Caki2 (cell line): ENCODE measurements around the gene CROCC. TPM values are rescaled to one million over a fixed set of nuclear protein-coding genes. Genes with fewer than 3 reads are reported as not detected.
"Not testable (repeated sequence)": the region's sequence is repeated elsewhere in the genome, so short reads cannot be mapped to it uniquely, and the experiment has no call there.

Experiments used
- DNase-seq: peaks from one replicate; pipeline ENCODE4 v3.0.0-alpha.2; 2015; ENCODE audit warnings: low read depth
- in situ Hi-C: cut with HindIII; loops from 2 replicates; pipeline ENCODE4 v1.10.0; 2016; ENCODE audit warnings: low sequenced_read_pairs, low pct_unique_long_range_greater_than_20kb, mixed read lengths
- total RNA-seq: library from RNA; depleted of rRNA; stranded (reverse); fragments of >200 nt; shearing (Covaris generic); gene quantifications from 2 replicates; pipeline ENCODE4 v1.2.3, GENCODE V29; 2014; ENCODE audit warnings: low replicate concordance

Gene CROCC
- total RNA-seq, 1 experiment from 2014 or later, result 8.0 TPM

- DNase-seq, in situ Hi-C loops: not testable (repeated sequence)
These were observed 27.4 kb upstream of the CROCC start for GRCh38 chr1:16894338-16894737.

- DNase-seq, in situ Hi-C loops: not testable (repeated sequence)
These were observed 26.5 kb upstream of the CROCC start for GRCh38 chr1:16895233-16895597.

GRCh38 chr1:16895598-16896315, 26.0 kb upstream of the CROCC start, which contains the start of gene RNU1-2:
Gene RNU1-2, plus strand, starts transcription at chr1:16895980.
- peak; percentile 99 for DNase-seq
- in situ Hi-C loops, result not testable (repeated sequence)

- in situ Hi-C loops, result not testable (repeated sequence)
- DNase-seq, result peak; percentile 87
These were observed 25.2 kb upstream of the CROCC start for GRCh38 chr1:16896316-16897055.

GRCh38 chr1:16897653-16898052, 24.1 kb upstream of the CROCC start:
- in situ Hi-C loops, DNase-seq: not testable (repeated sequence)

- DNase-seq, in situ Hi-C loops: not testable (repeated sequence)
These were observed 23.4 kb upstream of the CROCC start for GRCh38 chr1:16898298-16898697.

- in situ Hi-C loops, result not testable (repeated sequence)
These were observed 22.7 kb upstream of the CROCC start for GRCh38 chr1:16899020-16899419.

GRCh38 chr1:16900751-16901150, 21.0 kb upstream of the CROCC start:
- no peak for DNase-seq
- in situ Hi-C loops, result no loop called here

More at GRCh38 chr1:16899020-16899419, 22.7 kb upstream of the CROCC start:
- DNase-seq, result not testable (repeated sequence)

- not testable (repeated sequence) for DNase-seq
These were observed 20.4 kb upstream of the CROCC start for GRCh38 chr1:16901371-16901770.

GRCh38 chr1:16903054-16903453, 18.7 kb upstream of the CROCC start:
- peak; percentile 45 for DNase-seq
- in situ Hi-C loops, result no loop called here

More at GRCh38 chr1:16901371-16901770, 20.4 kb upstream of the CROCC start:
- in situ Hi-C loops, result not testable (repeated sequence)

- DNase-seq, result no peak
- in situ Hi-C loops, result no loop called here
These were observed 18.3 kb upstream of the CROCC start for GRCh38 chr1:16903458-16903796.

GRCh38 chr1:16904560-16905109, 17.1 kb upstream of the CROCC start:
- peak; percentile 97 for DNase-seq
- in situ Hi-C loops, result no loop called here

GRCh38 chr1:16905110-16905867, 16.4 kb upstream of the CROCC start:
- in situ Hi-C loops, result no loop called here
- no peak for DNase-seq

GRCh38 chr1:16905868-16906702, 15.6 kb upstream of the CROCC start:
- in situ Hi-C loops, result no loop called here
- DNase-seq, result no peak

GRCh38 chr1:16906873-16907272, 14.9 kb upstream of the CROCC start:
- in situ Hi-C loops, result no loop called here
- no peak for DNase-seq

- in situ Hi-C loops, result no loop called here
- no peak for DNase-seq
These were observed 13.6 kb upstream of the CROCC start for GRCh38 chr1:16907870-16908758.
